ENCODE data around the gene HMGCL. TPM values are rescaled to one million over a fixed set of nuclear protein-coding genes. Genes with fewer than 3 reads are reported as not detected.
"Not testable (repeated sequence)": the region's sequence is repeated elsewhere in the genome, so short reads cannot be mapped to it uniquely, and the experiment has no call there.

Gene HMGCL
- total RNA-seq, 1 donor from 2014 or later: 40.6 TPM

DNA sequence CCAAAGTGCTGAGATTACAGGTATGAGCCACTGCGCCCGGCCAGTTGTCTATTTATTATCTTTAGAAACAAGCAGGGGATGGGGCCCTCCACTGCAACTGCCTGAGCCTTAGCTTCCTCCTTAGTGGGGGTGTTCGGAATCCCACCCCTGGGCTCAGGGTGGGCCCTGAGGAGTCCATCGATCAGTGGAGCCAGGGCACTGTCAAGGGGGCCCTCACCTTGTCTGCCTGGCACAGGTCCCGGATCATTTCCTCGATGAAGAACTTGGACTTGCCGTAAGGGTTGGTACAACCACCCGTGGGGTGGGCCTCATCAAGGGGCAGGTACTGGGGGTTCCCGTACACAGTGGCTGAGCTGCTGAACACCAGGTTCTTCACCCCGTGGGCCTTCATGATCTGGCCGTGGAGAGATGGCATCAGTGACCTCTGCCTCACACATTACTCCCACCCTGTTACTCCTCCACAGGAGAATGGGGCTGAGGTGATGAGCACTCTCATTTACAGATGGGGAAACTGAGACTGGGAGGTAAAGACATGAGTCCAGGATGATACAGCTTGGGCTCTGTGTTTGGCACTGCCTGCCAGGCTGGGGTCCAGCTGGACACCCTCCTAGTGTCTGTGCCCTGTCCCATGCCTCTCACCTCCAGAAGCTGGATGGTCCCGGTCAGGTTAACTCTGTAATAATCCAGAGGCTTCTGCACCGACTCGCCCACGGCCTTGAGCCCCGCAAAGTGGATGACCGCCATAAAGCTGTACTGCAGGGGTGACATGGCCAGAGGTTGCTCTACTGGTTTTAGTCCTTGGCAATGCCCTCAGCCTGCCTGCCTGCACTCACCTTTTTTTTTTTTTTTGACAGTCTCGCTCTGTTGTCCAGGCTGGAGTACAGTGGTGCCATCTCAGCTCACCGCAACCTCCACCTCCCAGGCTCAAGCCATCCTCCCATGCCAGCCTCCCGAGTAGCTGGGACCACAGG is 27.5 kb downstream of the HMGCL start:
- DNase-seq: no peak

DNA sequence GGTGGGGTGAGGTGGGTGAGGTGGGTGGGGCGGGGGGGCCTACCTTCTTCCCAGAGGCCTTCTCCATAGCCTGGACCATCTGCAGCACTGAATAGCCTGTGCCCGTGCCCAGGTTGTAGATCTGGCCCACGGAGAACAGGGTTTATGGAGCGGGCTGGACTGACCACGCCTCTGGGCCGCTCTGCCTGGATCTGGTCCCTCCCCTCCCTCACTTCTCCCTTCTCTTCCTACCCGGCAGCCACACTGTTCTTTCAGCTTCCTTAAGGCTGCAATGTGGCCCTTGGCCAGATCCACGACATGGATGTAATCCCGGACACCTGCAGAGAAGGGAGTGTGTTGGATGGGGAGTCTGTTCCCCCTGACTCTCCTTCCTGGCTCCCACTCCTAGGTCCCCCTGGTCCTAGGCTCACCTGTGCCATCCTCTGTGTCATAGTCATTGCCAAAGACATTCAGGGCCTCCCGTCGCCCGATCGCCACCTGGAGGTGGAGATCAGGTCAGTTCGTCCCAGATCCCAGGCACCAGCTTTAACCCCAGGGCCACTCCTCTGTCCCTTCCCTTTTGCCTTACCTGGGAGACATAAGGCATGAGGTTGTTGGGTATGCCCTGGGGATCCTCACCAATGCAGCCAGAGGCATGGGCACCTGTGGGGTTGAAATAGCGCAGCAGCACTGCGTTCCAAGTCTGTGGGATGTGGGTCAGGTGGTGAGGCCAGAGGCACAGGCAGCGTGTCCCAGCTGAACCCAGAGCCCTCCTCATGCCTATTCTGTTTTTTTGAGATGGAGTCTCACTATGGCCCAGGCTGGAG is 28.6 kb downstream of the HMGCL start:
- no peak for DNase-seq

DNA sequence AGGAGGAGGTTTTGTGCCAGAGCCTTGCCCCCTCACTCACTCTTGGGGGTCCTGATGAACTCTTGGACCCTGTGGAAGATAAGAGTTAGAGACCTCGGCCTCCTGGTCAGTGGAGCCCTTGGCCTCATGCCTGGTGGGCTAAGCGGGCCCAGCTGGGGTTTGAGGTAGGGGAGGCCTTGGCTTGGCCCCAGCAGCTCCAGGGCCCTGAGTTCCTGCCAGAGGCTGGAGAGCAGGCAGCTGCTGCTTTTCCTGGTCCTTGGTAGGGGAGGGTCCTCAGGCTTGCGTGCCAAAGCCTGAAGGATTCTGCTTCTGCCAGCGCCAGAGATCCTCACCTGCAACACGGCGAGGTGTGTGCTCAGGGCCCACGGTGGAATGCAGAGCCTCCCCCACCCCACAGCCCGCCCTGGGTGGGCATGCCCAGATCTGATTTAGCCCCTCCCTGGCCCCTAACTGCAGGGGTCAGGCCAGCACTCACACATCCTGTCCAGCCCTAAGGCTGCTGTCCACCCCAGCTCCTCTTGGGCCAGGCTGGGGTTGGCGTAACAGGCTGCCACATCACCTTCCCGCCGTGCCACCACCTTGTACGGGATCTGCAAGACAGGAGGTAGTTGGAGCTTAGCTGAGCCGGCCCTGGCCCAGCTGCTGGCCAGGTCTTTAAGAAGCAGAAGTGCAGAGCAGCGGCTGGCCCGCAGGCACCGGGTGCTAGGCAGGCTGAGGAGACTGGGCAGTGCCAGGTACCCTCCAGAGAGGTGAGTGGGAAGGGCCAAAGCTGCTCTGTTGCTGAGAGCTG is 29.4 kb downstream of the HMGCL start:
- no peak for DNase-seq

DNA sequence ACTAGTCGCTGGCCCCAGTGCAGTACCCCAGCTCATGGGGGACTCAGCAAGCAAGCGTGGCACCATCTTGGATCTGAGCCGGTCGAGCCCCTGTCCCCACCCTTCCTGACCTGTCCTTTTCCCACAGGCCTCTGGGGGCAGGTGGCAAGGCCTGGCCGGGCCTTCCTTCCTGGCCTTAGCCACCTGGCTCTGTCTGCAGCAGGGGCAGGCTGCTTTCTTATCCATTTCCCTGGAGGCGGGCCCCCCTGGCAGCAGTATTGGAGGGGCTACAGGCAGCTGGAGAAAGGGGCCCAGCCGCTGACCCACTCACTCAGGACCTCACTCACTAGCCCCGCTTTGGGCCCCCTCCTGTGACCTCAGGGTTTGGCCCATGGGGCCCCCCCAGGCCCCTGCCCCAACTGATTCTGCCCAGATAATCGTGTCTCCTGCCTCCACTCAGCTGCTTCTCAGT is 30.5 kb downstream of the HMGCL start:
- not testable (repeated sequence) for DNase-seq

DNA sequence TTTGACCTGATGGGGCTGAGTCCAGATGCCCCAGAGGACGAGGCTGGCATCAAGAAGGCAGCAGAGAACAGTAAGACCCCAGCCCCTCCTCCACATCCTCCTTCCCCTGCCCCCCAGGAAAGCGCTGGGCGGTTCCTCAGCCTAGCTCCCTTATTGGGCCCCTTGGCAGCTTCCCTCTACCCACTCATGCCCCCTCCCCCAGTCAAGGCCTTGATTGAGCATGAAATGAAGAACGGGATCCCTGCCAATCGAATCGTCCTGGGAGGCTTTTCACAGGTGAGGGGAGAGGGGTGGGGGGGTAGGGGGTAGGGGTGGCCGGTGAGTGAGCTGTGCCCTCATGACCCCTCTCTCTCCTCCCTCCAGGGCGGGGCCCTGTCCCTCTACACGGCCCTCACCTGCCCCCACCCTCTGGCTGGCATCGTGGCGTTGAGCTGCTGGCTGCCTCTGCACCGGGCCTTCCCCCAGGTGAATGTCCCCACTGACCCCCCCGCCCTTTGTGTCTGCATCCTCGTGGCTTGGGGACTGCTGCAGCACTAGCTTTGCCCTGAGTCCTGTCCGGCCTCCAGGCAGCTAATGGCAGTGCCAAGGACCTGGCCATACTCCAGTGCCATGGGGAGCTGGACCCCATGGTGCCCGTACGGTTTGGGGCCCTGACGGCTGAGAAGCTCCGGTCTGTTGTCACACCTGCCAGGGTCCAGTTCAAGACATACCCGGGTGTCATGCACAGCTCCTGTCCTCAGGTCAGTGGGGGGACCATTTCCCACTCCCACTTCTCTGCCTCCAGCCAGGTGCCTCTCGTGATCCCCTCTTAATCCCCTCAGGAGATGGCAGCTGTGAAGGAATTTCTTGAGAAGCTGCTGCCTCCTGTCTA is 31.1 kb downstream of the HMGCL start:
- DNase-seq: no peak

DNA sequence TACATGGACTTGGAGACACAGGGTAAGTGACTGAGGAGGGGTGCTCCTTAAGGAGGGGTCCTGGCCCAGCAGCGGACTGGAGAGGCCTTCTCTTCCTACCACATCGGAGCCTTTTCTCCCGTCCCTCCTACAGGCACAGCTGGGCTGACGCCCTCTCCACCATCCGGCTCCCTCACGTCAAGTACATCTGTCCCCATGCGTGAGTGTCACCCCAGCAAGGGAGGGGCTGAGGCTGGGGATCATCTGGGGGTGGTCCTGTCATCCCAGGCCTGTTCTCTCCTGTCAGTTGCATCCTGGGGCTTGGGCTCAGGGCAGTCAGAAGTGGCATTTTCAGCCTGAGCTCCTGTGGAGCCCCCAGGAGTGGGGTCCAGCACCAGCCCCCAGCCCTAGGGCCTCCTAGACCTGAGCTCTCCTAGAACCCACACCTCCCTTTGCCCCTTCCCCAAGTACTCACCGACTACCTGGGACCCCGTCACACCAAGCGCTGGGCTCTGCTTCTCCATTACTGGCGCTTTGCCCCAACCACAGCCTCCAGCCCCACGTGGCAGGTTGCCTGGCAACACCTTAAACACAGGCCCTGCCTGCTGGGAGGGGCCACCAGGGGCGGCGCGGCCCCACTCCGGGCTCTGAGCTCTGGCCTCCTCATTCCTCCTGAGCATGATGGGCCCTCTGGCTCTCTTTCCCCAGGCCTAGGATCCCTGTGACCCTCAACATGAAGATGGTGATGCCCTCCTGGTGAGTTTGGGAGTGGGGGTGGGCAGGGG is 32.0 kb downstream of the HMGCL start:
- DNase-seq: peak; percentile 38

DNA sequence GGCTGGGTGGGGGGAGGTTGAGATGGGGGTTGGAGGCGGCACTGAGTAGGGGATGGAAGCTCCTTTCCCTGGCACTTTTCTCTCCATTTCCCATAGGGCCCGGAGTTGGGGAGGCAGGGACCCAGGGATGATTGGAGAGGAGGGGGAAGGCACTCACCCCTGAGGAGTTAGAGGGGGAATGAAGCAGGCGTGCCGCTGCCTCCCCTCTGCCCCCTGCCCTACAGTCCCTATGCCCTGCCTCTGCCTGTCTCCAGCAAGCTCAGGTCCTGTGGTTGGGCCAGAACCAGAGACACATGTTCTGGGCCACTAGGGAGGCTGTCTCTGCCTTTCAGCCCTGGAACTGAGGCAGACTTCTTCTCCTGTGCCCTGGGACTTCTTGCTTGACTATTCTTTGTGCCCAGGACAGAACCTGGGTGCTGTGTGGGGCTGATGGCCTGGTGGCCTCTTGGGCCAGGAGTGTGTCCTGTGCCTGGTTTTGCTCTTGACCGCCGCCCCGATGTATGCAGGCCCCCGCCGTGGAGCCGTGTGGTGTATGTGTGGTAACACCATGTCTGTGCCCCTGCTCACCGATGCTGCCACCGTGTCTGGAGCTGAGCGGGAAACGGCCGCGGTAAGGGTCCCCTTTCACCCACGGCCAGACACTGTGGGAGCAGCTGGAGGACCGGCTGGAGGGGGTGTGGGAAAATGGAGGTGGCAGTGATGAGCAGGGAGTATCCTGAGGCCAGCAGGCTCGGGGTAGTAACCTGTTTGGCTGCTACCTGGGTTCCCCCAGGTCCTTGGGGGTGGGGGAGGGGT is 32.9 kb downstream of the HMGCL start:
- no peak for DNase-seq

DNA sequence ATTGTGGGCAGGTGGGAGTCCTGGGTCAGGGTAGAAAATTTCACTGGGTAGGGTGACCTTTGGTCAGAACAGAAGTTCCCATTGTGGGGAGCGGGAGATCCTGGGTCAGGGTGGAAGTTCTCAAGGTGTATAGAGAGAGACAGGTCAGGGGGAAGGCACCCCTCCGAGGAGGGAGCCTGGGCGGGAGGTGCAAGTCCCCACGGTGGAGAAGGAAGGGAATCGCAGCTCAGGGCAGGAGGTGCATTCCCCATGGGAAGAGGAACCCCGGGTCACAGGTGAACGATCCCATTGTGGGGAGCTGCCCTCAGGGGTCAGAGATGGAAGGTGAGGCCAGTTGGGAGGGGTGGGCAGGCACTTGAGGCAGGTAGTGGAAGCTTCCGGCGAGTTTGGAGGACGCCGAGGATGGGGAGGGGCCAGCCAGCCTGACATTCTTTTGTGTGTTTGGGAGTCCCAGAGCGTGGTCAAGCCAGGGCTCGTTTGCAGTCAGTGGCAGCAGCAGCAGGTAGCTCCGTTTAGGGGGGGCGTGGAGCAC is 33.6 kb downstream of the HMGCL start:
- no peak for DNase-seq

DNA sequence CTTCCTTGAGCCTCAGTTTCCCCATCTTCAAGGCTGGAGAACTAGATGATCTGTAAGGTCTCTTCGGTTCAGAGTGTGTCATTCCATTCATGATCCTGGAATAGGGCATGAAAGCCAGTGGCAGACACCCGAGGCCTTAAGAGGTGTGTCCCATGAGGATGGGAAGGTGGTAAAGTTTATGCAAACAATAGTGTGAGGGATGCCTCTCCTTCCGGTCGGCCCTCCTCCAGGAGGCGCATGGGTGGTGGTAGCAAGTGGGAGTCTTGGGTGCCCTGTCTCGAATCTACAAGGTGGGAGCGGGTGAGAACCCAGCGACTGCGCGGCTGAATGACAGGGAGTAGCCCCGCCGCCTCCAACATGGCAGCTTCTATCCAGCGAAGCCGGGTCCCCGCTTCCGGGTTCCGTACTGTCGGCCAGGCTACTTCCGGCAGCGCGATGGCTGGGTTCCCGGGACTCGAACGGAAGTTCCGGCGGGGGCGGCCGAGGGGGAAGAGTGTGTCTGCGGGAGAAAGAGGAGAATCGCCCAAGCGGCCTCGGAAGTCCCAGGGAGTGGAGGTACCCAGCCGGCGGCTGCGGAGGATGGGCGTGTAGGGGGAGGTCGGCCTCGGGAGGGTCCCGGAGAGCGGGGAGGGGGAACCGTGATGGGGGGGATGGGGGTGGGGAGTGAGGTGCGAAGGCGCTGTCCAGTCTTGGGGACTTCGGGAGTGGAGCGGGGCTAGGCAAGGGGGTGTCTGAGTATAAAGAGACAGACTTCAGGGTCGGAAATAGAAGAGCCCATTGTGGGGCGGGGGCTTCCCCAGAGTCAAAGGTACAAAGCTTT is 34.3 kb downstream of the HMGCL start, which contains the start of gene LYPLA2:
Gene LYPLA2, plus strand, starts transcription at position 450 of the 820 bp plus-strand sequence. CDS start 1,538 bp downstream, outside the sequence.
- DNase-seq: peak; percentile 97

DNA sequence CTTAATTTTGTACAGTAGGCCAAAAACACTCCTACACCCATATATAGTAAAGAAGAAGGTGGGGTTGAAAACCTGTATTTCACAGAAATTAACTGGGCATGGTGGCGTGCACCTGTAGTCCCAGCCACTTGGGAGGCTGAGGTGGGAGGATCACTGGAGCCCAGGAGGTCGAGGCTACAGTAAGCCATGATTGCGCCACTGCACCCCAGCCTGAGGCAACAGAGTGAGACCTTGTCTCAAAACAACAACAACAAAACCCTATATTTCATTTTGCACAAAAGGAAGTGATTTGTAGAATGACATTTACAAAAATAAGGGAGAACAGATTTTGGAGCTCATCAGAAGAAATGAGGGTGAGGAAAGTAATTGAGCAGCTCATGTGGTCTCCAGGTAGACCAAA is 36.5 kb downstream of the HMGCL start:
- no peak for DNase-seq

DNA sequence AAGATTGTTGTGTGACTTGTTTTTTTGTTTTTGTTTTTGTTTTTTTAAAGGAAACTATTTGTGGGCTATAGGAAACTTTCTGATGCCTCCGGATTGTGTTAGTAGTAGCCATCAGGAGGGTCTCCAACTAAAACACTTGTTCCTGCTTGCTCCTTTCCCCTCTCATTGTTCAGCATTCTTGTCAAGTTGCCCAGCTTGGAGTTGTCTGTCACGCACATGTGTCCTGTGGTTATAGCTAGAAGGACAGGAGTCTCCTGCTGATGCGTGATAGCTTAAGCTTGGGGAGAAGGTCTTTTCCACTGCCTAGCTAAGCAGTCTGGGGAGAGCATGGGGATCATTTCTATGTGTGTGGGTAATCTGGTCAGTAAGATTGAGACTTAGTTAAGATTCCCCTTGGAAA is 37.5 kb downstream of the HMGCL start:
- DNase-seq: no peak

DNA sequence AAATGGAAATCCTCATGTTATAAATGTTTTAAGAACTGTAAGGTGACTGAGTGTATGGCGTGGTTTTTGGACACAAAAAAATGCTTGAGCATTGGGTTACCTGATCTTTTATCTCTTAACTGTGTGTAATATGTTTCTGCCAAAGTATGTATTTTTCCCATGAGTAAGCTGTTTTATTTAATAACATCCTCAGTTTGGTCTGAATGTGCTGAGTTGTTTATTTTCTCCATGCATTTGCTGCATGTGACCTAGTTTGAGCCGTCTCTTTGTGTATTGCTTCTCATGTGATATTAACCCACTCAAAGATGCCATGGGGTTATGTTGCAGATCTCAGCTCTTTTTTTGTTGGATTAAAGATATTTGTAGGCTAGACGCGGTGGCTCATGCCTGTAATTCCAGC is 40.4 kb downstream of the HMGCL start:
- no peak for DNase-seq

DNA sequence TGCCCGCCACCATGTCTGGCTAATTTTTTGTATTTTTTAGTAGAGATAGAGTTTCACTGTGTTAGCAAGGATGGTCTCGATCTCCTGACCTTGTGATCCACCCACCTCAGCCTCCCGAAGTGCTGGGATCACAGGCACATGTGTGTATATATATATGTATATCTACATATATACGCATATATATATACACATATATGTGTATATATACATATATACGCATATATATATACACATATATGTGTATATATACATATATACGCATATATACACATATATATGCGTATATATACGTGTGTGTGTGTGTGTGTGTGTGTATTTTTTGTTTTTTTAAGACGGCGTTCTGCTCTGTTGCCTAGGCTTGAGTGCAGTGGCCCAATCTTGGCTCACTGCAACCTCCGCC is 42.1 kb downstream of the HMGCL start:
- DNase-seq: not testable (repeated sequence)

DNA sequence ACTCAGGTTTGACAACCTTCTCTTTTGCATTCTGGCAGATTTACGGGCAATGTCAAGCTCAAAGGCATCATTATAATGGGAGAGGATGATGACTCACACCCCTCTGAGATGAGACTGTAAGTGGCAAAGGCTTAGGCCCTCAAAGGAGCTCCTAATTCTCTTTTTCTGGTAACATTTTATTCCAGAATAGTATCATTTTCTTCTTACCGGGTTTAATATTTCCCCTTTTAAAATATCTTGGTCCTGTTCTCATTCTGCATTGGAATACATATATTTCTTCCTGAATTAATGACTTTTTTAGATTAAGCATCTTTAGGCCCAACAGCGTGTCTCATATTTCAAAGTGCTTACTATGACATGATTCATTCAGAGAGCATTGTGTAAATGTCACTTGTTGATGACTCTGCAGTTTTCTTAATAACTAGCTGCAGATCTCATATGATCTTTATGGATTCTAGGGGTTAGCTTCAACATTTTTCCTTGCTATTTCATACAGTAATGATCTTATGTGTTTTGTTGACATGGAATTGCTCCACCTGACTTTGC is 45.3 kb downstream of the HMGCL start:
- no peak for DNase-seq

DNA sequence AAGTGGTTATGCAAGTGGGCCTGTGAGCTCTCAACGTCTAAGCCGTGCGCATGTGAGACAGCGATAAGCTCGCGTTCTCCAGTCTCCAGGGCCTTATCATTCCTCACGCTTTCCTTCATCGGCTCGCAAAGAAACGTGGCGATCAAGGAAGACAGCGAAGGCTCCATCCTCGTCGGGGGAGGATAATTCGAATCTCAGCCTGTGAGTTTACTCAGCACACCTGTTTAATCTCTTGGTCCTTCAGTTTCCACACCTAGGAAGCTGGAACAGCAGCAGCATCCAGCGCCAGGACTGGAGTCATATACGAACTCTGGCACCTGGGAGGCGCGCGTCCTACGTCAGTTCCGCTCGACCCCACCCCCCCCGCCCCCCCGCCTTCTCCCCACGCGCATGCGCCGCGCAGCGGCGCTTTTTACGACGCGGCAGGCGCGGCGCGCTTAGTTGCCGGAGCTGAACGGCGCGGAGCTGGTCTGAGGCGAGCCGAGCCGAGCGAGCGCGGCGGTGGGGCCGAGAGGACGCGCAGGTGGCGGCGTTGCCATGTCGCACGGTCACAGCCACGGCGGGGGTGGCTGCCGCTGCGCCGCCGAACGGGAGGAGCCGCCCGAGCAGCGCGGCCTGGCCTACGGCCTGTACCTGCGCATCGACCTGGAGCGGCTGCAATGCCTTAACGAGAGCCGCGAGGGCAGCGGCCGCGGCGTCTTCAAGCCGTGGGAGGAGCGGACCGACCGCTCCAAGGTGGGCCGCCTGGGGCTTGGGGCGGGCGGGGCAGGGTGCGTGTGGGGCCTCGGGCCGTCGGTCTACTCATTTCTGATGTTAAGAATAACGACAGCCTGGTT is 47.0 kb downstream of the HMGCL start, which contains the start of gene PITHD1:
Gene PITHD1, plus strand, starts transcription at position 440 of the 836 bp plus-strand sequence. Its CDS starts 98 bp downstream, at position 538.
- DNase-seq: peak; percentile 93

DNA sequence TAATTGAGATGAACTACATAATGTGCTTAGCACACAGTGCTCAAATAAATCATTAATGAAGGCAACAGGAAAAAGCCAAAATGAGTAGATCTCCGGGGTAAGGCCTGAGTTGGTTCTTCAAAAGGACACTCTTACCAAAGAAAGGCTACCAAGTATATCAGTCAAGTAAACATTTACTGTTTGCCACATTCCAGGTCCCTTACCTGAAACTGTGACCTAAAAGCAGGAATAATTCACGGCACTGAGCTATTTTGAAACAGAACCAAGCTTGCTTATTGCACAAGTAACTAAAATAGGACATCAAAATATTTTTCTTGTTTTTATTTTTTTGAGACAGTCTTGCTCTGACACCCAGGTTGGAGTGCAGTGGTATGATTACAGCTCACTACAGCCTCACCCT is 49.0 kb downstream of the HMGCL start:
- DNase-seq: no peak

Measured in tongue (tissue), 2 donors.